ENCODE data around the gene ZDHHC14.

The ZDHHC14 gene

GRCh38 chr6:157521362-157522335 lies 140.7 kb downstream of the ZDHHC14 start:
- in situ Hi-C loops (cut with HindIII; ENCODE audit: low sequenced_read_pairs), result no loop called here
- H3K4me3 ChIP-seq (ENCODE audit: low read depth, low read length), result no peak overlapping the region
- no peak for DNase-seq (ENCODE audit: low read depth, low spot score)
- TF ChIP-seq CTCF (IDR thresholded peaks at IDR 0.05; ENCODE audit: low read depth, low read length), result no peak

- TF ChIP-seq CTCF (IDR thresholded peaks at IDR 0.05; ENCODE audit: low read depth, low read length), result no peak
- DNase-seq (ENCODE audit: low read depth, low spot score), result no peak
- H3K4me3 ChIP-seq (ENCODE audit: low read depth, low read length), result no peak overlapping the region
- in situ Hi-C loops (cut with HindIII; ENCODE audit: low sequenced_read_pairs), result no loop called here
Measured at GRCh38 chr6:157522472-157522871, 141.5 kb downstream of the ZDHHC14 start.

- no peak for TF ChIP-seq CTCF (IDR thresholded peaks at IDR 0.05; ENCODE audit: low read depth, low read length)
- in situ Hi-C loops (cut with HindIII; ENCODE audit: low sequenced_read_pairs), result no loop called here
- H3K4me3 ChIP-seq (ENCODE audit: low read depth, low read length), result no peak overlapping the region
- DNase-seq (ENCODE audit: low read depth, low spot score), result no peak
Measured at GRCh38 chr6:157524735-157525134, 143.7 kb downstream of the ZDHHC14 start.

GRCh38 chr6:157525292-157525889 lies 144.4 kb downstream of the ZDHHC14 start:
- no peak for DNase-seq (ENCODE audit: low read depth, low spot score)
- in situ Hi-C loops (cut with HindIII; ENCODE audit: low sequenced_read_pairs), result no loop called here
- no peak overlapping the region for H3K4me3 ChIP-seq (ENCODE audit: low read depth, low read length)
- no peak for TF ChIP-seq CTCF (IDR thresholded peaks at IDR 0.05; ENCODE audit: low read depth, low read length)

GRCh38 chr6:157525918-157526425 lies 145.0 kb downstream of the ZDHHC14 start:
- H3K4me3 ChIP-seq (ENCODE audit: low read depth, low read length), result no peak overlapping the region
- TF ChIP-seq CTCF (IDR thresholded peaks at IDR 0.05; ENCODE audit: low read depth, low read length), result no peak
- DNase-seq (ENCODE audit: low read depth, low spot score), result no peak
- in situ Hi-C loops (cut with HindIII; ENCODE audit: low sequenced_read_pairs), result no loop called here

- in situ Hi-C loops (cut with HindIII; ENCODE audit: low sequenced_read_pairs), result no loop called here
- no peak overlapping the region for H3K4me3 ChIP-seq (ENCODE audit: low read depth, low read length)
- no peak for TF ChIP-seq CTCF (IDR thresholded peaks at IDR 0.05; ENCODE audit: low read depth, low read length)
- DNase-seq (ENCODE audit: low read depth, low spot score), result peak; percentile 35
Measured at GRCh38 chr6:157527471-157527907, 146.5 kb downstream of the ZDHHC14 start.

All from astrocyte of the spinal cord (primary cell).